AG08396 (cell line): ENCODE data around the gene UGDH.
"Not testable (repeated sequence)": the region's sequence is repeated elsewhere in the genome, so short reads cannot be mapped to it uniquely, and the experiment has no call there.

Experiments used
- DNase-seq: peaks from one replicate; pipeline ENCODE4 v3.0.0; 2012; ENCODE audit warnings: low spot score, mixed read lengths

Gene UGDH

DNA sequence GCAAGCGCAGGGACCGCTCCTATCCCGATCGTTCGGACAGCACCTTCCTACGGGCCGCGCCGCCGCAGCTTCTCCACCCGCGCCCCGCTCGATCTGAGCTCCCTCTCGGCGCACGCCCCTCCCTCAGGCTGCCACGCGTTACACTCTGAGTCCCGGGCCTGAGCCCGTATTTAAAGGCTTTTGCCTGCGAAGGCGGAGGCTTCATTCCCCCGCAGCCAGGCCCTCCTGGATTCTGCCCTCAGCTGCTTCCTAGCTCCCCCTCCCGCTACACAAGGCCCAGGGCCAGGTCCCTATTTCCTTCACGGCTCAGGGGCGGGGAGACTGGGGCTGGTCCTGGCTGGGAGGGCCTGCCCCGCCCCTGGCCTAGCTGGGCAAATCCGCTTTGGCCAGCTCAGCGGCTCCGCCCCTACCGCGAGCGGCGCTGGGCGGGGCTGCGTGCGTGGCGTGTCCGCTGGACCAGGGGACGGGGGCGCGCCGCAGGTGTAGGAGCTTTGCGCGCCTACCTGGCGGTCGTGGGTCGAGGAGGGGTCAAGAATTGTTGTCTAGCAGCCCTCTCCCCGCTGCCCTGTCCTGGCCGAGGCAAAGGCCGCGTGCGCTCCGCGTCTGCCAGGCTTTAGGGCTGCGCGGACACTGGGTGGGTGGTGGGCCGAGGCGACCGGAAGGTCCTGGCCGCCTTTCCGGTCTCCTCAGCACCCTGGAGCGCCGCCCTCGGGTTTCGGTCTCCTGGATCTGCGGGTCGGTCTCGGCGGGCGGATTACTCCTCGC lies at the start of gene UGDH:
TSS of gene UGDH (minus strand) at position 144 of the 765 bp plus-strand sequence. CDS start 5,927 bp downstream, outside the sequence.
- DNase-seq = peak; percentile 98

DNA sequence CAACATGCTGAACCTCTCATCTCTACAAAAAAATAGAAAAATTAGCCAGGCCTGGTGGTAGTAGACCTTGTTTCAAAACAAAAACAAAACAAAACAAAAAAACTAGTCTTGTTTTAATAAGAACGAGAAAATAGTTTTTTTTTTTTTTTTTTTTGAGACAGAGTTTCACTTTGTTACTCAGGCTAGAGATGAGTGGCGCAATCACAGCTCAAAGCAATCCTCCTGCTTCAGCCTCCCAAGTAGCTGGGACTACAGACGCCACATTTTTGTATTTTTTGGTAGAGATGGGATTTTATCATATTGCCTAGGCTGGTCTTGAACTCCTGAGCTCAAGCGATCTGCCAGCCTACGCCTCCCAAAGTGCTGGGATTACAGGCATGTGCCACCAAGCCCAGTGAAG lies 47.7 kb upstream of the UGDH start:
- no peak for DNase-seq

DNA sequence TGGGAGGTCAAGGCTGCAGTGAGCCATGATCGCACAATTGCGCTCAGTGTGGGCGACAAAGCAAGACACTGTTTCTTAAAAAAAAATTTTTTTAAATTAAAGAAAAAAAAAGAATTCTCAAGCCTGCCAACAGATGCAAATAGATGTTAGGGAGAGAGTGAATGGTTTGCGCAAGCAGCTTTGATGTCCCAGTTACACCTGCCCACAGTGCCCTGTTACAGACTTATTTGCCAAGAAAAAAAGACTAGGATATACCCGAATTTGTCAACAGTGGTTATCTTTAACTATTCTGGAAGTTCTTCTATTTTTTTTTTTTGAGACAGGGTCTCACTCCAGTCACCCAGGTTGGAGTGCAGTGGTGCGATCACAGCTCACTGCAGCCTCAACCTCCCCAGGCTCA lies 44.3 kb upstream of the UGDH start:
- no peak for DNase-seq

DNA sequence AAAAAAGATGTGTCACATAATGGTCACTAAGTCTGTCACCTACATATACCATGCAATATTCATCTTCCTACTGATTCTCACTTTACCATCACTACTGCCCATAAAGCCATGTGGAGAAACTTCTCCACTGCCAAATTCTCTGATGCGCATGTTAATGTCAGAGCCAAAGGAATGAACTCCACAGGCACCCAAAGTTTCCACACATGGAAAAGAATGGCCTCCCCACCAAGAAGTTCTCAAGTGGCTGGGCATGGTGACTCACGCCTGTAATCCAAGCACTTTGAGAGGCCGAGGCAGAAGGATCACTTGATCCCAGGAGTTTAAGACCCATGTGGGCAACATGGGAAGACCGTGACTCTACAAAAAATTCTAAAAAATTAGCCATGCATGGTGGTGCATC lies 43.8 kb upstream of the UGDH start:
- DNase-seq = no peak

DNA sequence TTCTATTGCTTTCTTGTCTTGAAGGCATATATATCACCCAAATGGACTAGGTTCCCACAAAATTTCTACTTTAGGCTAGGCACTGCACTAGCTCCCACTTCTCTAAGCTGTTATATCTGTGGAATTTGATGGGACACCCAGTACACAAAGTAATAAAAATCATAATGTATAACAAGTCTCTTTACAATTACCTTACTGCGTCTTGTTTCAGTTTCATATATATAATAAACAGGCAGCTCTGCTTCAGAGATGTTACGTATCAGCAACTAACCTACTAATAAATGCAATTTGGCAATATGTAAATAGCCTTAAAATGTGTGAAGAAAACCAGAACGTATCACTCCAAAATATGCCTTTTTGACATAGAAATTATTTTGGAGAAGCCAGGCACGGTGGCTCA lies 42.0 kb upstream of the UGDH start:
- no peak for DNase-seq

DNA sequence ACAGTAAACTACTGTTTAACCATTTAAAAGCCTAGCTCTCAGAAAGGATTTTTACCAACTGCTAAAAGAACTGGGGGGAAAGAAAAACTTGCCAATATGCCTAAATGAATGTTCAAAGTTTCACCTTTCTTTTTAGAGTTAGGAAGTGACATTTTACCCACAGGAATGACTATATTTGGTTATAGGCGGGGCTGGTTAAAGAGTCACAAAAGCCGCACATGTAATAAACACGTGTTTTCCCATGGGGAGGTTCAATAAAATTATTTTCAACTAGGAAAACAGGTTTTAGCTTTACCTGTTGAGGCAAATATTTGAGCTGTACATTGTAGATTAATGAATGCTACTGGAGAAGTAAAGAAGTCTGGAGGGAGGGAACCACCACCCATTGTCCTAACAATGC lies 41.6 kb upstream of the UGDH start:
- no peak for DNase-seq

DNA sequence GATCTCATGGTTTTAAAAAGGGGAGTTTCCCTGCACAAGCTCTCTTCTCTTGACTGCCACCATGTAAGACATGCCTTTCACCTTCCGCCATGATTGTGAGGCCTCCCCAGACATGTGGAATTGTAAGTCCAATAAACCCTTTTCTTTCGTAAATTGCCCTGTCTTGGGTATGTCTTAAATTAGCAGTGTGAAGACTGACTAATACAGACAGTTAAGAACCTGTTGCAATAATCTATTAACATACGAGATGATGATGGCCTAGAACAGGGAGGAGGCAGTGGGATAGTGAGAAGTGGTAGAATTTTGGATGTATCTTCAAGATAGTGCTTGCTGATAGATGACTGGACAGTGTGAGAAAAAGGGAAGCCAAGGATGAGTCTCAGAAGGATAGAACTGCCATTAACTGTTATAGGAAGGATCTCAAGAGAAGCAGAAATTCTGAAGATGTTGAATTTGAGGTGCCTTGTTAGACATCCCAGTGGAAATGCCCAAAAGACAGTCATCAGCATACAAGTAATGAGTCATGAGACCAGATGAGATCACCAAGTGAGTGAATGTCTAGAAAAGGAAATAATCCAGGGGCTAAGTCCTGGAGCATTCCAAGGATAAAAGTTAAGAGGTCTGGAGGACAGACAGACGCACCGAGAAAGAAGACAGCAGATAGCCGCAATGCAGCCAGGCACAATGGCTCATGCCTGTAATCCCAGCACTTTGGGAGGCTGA lies 38.8 kb upstream of the UGDH start:
- DNase-seq = peak; percentile 59

DNA sequence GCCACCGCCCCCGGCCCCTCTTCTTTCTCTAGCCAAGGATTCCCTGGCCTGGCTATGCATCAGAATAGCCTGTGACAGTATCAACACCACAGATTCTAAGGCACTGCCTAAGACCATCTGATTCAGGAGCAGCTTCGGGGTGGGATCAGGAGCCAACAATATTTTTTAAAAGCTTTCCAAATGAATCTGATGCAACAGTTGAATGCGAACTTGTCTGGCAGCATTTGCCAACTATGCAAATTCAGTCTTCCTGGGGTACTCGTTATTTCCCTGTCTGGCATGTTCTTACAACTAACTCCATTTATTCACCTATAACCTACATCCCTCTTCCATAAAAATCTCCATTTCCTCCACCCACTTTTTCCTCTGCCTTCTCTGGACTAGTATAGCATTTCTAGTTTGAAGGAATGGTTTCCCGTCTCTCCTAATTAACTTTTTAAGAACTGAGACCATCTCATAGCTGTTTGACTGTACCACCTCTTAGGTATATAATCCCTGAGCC lies 36.2 kb upstream of the UGDH start:
- no peak for DNase-seq

DNA sequence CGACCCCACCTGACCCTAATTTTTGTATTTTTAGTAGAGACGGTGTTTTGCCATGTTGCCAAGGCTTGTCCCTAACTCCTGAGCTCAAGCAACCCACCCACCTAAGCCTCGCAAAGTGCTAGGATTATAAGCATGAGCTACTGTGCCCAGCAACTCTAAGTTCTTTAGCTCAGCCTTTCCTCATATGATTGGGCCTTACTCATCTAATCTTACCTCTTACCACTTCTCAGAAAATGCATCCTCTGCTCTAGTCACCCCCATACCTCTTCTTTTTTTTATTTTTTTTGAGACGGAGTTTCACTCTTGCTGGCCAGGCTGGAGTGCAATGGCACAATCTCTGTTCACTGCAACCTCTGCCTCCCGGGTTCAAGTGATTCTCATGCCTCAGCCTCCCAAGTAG lies 35.6 kb upstream of the UGDH start:
- no peak for DNase-seq

DNA sequence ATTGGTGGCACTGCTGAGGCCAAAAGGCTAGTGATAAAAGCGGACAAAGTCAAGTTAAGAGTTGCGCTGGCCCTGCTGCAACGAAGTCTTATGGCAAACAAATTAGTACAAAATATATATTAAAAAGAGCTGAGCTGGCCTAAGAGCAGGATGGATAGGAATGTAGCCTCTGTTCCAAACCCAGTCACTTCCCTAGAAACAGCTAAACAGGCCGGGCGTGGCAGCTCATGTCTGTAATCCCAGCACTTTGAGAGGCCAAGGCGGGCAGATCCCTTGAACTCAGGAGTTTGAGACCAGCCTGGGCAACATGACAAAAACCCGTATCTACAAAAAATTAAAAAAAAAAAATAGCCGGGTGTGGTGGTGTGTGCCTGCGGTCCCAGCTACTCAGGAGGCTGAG lies 32.4 kb upstream of the UGDH start:
- no peak for DNase-seq

DNA sequence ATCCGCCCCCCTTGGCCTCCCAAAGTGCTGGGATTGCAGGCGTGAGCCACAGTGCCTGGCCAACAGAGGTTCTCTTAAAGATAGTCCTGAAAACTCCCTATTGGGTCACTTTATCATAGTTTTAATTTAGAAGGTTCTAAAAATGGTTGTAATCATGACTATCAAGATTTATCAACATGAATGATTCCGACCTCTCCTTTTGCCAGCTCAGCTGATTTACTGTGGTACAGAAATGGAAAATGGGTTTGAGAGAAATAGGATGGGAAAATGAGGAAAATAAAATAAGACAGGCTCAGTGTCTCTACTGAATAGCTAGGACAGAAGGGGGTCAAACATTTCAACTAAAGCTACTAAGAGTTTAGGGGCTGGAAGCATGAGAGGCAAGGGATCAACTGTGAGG lies 28.2 kb upstream of the UGDH start:
- DNase-seq = no peak

DNA sequence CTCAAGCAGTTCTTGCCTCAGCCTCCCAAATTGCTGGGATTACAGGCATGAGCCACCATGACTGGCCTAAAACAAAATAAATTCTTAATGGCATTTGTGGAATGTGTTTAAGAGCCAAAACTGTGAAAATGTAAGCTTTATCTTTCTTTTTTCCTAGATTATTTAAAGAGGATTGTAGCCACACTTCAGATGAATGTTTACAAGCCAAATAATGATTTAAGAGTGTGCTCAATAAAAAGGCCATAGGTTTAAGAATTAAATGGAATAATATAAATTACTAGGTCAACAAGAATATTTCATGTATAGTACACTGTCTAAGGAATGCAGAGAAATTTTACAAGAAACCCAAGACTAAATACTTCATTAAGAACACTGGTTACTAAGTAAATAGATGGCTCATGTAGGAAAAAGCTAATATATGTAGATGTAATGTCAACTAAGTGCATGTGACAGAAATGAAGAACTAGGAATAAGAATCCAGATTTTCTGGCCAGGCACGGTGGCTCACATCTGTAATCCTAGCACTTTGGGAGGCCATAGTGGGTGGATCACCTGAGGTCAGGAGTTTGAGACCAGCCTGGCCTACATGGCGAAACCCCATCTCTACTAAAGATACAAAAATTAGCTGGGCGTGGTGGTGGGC lies 21.3 kb upstream of the UGDH start:
- no peak for DNase-seq

DNA sequence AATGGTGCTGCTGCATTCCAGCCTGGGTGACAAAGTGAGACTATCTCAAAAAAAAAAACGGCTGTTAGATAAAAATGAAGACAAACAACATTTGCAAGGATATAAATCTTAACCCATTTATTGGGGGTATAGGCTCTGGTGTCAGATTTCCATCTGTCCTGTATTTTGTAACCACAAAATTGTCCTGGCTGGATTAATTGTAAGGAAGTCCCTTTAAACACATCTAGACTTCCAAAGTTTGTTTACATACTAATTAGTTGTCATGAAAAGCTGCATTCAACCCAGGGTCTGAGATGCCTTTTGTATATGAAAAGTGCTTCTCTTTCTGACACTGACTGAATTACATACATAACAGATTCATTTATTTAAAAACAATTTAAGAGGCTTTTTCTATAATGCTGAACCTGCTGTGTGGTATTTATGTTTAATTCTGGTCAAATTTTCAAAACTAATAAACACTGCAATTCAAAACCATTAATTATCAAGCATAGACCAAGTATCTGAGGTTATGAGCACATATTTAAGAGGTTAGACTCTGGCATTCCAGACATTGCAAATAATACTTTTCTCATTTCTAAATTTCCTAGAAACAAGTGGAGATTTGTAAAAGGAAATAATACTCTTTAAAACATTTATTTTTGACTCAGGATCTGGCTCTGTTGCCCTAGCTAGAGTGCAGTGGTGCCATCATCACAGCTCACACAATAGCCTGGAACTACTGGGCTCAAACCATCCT lies 17.5 kb upstream of the UGDH start:
- no peak for DNase-seq

DNA sequence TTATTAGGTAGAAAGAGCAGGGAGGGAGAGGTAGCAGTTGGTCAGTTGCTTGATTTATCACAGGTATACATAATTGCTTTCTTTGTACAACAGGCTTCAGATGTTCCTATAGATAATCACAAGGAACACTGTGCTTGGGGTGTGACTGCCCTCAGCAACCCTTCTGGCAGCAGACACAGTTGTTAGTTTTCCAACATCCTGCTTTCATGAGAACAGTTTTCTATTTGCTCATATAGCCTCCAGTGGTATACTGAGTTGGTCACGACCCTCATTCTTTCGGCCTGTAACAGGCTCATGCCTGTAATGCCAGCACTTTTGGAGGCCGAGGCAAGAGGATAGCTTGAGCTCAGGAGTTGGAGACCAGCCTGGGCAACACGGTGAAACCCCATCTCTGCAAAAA lies 16.8 kb upstream of the UGDH start:
- DNase-seq = not testable (repeated sequence)

DNA sequence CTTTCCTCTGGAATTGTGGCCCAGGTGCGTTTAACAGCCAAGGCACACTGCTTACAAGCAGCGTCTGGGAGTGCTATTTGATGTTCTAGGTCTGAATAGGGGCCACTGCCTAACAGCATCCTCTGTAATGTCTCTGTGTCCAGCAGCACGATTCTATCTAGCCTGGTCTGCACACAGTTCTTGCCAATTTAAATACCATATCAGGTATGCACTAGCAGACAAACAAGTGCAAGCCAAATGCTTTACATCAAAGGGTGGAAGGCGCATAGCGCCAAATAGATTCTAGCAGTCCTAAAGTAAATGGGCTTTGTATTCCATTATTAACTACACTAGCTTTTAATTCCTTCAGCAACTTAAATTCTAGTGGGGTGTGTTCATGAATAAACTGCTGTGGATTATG lies 15.8 kb upstream of the UGDH start:
- no peak for DNase-seq

DNA sequence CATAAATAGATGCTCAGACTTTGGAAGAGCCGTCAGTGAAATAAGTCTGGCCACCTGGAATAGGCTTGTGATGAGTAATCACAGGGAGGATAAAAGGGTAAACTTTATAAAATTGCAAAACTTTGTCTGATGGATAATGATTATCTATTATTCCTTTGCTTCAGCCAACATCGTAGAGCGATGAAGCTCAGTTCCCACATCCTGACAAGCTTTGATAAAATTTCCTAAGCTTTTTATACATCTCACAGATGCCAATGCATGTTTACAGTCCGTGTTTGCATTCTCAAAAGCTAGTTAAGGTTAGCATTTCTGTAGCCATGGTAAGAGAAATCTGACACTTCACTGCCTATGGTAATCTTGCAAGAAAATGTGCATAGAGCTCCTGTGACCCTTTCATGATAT lies 15.4 kb upstream of the UGDH start:
- no peak for DNase-seq

DNA sequence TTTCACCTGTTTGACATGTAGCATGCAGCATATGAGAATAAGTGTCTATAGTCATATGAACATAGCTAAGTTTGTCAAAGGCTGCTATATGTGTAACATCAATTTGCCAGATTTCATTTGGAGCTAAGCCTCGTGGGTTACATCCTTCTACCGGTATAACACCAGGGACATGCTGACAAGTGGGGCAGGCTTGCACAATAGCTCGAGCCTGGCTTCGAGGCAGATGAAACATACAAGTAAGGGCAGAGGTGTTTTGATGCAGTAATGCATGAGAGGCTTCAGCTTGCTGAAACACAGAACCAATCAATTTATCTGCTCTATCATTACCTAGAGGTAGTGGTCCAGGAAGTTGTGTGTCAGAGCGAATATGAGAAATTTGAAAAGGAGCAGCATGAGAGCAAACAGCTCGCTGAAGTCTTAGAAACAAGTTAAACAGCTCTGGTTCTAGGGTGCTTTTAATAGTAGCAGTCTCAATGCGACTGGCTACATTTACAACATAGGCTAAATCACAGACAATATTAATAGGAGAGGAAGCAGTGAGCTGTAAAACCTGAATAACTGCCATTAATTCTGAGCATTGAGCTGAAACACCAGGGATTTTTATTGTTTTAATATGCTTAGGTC lies 14.9 kb upstream of the UGDH start:
- no peak for DNase-seq

DNA sequence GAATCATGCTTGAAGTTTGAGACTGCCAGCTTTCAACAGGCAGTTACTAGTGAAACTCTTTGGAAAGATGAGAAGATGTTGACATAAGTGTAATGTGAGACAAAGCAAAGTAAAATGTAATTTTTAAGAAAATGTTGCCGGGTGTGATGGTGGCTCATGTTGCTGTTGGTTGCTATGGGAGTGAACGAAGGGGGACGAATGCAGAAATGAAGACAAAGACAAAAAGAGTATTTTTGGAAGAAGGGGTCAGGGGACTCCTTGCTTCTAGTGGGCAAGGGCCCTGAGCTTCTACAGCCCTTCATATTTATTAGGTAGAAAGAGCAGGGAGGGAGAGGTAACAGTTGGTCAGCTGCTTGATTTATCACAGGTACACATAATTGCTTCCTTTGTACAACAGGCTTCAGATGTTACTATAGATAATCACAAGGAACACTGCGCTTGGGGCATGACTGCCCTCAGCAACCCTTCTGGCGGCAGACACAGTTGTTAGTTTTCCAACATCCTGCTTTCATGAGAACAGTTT lies 11.9 kb upstream of the UGDH start:
- no peak for DNase-seq

DNA sequence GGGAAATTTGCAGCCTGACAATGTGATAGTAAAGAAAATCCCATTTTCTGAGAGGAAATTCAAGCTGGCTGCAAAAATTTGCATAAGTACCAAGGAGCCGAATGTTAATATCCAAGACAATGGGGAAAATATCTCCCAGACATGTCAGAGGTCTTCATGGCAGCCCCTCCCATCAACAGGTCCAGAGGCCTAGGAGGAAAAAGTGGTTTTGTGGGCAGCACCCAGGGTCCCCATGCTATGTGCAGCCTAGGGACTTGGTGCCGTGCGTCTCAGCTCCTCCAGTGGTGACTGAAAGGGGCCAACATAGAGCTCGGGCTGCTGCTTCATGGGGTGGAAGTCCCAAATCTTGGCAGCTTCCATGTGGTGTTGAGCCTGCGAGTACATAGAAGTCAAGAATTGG lies 6.3 kb upstream of the UGDH start:
- DNase-seq = no peak

DNA sequence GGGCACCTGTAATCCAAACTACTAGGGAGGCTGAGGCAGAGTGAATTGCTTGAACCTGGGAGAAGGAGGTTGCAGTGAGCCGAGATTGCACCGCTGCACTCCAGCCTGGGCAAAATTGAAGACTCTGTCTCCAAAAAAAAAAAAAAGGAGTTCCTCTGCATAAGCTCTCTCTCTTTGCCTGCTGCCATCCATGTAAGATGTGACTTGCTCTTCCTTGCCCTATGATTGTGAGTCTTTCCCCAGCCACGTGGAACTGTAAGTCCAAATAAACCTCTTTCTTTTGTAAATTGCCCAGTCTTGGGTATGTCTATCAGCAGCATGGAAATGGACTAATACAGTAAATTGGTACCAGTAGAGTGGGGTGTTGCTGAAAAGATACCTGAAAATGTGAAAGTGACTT lies 5.0 kb upstream of the UGDH start:
- DNase-seq = not testable (repeated sequence)

DNA sequence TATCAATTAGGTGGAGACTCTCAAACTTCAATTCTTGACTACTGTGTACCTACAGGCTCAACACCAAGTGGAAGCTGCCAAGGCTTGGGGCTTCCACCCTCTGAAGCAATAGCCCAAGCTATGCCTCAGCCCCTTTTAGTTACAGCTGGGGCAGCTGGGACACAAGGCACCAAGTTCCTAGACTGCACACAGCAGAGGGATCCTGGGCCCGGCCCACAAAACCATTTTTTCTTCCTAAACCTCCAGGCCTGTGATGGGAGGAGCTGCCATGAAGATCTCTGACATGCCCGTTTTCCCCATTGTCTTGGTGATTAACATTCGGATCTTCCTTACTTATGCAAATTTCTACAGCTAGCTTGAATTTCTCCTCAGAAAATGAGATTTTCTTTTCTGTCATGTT lies 3.4 kb upstream of the UGDH start:
- no peak for DNase-seq

DNA sequence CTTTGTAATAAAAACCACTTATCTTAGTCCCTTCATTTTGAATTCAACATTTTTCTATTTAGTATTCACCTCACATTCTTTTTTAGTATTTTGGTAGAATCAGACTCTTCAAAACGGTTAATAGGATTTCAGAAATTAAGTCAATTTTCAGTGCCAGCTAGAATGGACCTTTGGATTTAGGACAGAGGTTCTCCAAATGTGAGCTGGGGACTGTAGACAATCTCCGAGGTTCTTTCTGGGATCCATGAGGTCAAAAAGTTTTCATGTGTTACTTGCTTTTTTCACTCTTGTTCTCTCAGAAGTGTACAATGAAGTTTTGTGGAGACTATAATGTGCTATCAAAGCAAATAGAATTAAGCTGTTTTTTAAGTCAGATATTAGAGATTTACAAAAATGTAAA lies 2.3 kb upstream of the UGDH start:
- DNase-seq = no peak
